ENCODE results near the gene CORO7.

Gene CORO7

DNA sequence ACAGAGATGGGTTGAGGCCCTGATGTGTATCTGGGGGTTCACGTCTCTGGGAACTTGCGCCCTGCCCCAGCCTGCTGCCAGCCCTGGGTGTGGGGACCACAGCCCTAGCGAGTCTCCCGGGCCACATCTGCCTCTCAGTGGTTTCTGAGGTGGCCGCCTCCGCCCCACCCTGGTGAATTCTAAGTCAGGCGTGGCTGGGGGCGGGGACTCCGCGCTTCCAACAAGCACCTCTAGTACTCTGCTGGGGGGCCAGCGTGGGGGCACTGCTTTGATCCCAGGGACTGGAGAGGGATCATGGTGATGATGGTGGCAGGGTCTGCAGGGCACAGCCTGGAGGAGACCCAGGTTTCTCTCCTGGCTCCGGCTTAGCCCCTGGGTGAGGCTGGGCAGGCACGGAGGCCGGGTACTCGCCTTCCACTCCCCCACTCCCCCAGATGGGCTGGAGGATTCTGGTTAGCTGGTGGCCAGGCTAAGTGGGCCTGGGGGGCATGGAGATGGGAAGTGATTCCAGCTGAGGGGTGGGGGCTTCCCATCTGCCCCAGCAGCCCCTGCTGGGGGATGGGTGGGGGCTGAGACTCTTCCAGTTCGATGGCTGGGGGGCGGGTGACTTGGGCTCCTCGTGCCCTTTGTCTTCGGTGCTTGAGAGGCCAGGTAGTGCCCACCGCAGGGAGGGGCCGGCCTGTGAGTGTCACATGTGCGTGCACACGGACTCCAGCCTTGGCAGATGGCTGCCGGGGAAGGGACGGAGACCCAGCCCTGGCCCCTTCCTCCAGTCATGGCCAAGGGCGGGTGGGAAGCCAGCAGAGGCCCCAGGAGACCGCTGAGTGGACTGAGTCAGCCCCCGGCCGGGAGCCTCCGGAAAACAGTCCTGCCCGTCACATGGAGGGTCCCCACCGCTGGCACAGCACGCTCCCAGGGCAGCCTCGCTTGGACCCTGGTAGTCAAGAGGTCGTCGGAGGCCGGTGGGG lies 96.7 kb downstream of the CORO7 start:
- Histone ChIP-seq H3K4me1 (ENCODE audit: control insufficient read depth, low read length) (peaks cover 21% of the 10 kb centered on the region), H3F3A (ENCODE audit: control insufficient read depth, insufficient read depth) (no peaks in the 10 kb centered on the region), H3K9me2 (replicated peaks; ENCODE audit: control insufficient read depth, low read length) (no peaks in the 10 kb centered on the region), H3K36me3 (ENCODE audit: control insufficient read depth, low read length) (no peaks in the 10 kb centered on the region), H4K20me1 (ENCODE audit: control insufficient read depth, insufficient read depth, low read depth, low read length) (no peaks in the 10 kb centered on the region), H3K4me2 (ENCODE audit: low read length) (0 out of 2 replicates have a peak overlapping the region, but pooled peaks have one; percentile 15), H3K79me2 (ENCODE audit: control insufficient read depth, low read length) (no peaks in the 10 kb centered on the region), H3K9me3 (ENCODE audit: control insufficient read depth, insufficient read depth, low read length) (no peaks in the 10 kb centered on the region), H3K27ac (ENCODE audit: low read depth, low read length) (no peak overlapping the region), H3K27me3 (ENCODE audit: control insufficient read depth, low read length) (peaks cover 47% of the 10 kb centered on the region), H3K4me3 (ENCODE audit: low read length) (no peak overlapping the region)
- TF ChIP-seq, protein P1, sequence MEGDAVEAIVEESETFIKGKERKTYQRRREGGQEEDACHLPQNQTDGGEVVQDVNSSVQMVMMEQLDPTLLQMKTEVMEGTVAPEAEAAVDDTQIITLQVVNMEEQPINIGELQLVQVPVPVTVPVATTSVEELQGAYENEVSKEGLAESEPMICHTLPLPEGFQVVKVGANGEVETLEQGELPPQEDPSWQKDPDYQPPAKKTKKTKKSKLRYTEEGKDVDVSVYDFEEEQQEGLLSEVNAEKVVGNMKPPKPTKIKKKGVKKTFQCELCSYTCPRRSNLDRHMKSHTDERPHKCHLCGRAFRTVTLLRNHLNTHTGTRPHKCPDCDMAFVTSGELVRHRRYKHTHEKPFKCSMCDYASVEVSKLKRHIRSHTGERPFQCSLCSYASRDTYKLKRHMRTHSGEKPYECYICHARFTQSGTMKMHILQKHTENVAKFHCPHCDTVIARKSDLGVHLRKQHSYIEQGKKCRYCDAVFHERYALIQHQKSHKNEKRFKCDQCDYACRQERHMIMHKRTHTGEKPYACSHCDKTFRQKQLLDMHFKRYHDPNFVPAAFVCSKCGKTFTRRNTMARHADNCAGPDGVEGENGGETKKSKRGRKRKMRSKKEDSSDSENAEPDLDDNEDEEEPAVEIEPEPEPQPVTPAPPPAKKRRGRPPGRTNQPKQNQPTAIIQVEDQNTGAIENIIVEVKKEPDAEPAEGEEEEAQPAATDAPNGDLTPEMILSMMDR (IDR thresholded peaks at IDR 0.05; ENCODE audit: low read depth, low read length, poor library complexity, severe bottlenecking): no peak
- no peak for TF ChIP-seq EZH2phosphoT487 (IDR thresholded peaks at IDR 0.05; ENCODE audit: borderline replicate concordance, low read length)

DNA sequence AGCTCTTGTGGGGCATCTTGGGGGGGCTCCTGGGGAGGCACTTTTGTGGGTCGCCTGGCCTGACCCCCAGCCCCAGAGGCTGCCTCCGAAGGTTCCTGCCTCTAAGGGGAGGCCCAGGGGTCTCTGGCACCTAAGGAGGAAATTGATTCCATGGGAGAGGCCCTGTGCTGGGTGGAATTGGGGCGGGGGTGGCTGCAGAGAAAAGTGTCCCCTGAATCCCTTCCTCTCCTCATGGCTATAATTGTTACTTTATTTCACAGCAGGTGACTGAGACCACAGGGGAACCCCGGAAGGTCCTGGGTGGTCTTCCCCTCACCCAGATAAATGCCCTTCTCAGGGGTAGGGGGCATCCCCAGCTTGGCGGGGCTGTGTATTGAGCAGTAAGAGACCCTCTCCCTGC lies 97.4 kb downstream of the CORO7 start:
- Histone ChIP-seq H3K27ac (ENCODE audit: low read depth, low read length) (no peak overlapping the region), H3K36me3 (ENCODE audit: control insufficient read depth, low read length) (no peaks in the 10 kb centered on the region), H3K4me3 (ENCODE audit: low read length) (no peak overlapping the region), H3K27me3 (ENCODE audit: control insufficient read depth, low read length) (peaks cover 54% of the 10 kb centered on the region), H3F3A (ENCODE audit: control insufficient read depth, insufficient read depth) (peaks cover 5% of the 10 kb centered on the region; the same call in 1 of the 2 replicates), H3K79me2 (ENCODE audit: control insufficient read depth, low read length) (no peaks in the 10 kb centered on the region), H3K4me1 (ENCODE audit: control insufficient read depth, low read length) (peaks cover 29% of the 10 kb centered on the region), H4K20me1 (ENCODE audit: control insufficient read depth, insufficient read depth, low read depth, low read length) (no peaks in the 10 kb centered on the region), H3K9me3 (ENCODE audit: control insufficient read depth, insufficient read depth, low read length) (no peaks in the 10 kb centered on the region), H3K4me2 (ENCODE audit: low read length) (no peak overlapping the region), H3K9me2 (replicated peaks; ENCODE audit: control insufficient read depth, low read length) (no peaks in the 10 kb centered on the region)
- no peak for TF ChIP-seq EZH2phosphoT487 (IDR thresholded peaks at IDR 0.05; ENCODE audit: borderline replicate concordance, low read length)

DNA sequence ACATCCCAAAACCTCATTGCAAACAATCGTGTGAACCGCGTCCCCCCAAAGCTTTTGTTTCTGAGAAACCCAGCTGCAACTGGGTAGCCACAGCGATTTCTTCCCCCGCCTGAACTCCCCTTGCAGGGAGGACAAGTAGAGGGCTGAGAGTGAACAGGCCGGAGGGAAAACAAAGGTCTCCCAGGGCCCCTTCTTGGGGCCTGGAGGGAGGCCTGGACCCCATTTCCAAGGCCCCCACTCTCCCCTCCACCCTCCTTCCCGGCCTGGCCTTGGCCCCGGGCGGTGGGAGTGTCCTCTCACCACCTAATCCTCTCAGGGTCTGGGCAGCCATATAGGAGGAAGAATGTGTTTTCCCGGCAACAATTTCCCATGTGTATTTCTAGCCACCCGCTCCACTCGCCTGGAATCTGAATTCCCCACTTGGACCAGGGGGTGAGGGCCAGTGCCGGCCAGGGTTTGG lies 97.9 kb downstream of the CORO7 start:
- Histone ChIP-seq H3K4me1 (ENCODE audit: control insufficient read depth, low read length) (peaks cover 33% of the 10 kb centered on the region), H3K36me3 (ENCODE audit: control insufficient read depth, low read length) (no peaks in the 10 kb centered on the region), H3F3A (ENCODE audit: control insufficient read depth, insufficient read depth) (peaks cover 5% of the 10 kb centered on the region; the same call in 1 of the 2 replicates), H3K9me2 (replicated peaks; ENCODE audit: control insufficient read depth, low read length) (no peaks in the 10 kb centered on the region), H4K20me1 (ENCODE audit: control insufficient read depth, insufficient read depth, low read depth, low read length) (no peaks in the 10 kb centered on the region), H3K9me3 (ENCODE audit: control insufficient read depth, insufficient read depth, low read length) (no peaks in the 10 kb centered on the region), H3K79me2 (ENCODE audit: control insufficient read depth, low read length) (no peaks in the 10 kb centered on the region), H3K27me3 (ENCODE audit: control insufficient read depth, low read length) (peaks cover 59% of the 10 kb centered on the region), H3K4me2 (ENCODE audit: low read length) (no peak overlapping the region), H3K27ac (ENCODE audit: low read depth, low read length) (no peak overlapping the region), H3K4me3 (ENCODE audit: low read length) (no peak overlapping the region)
- TF ChIP-seq, protein P1 (IDR thresholded peaks at IDR 0.05; ENCODE audit: low read depth, low read length, poor library complexity, severe bottlenecking): no peak
- no peak for TF ChIP-seq EZH2phosphoT487 (IDR thresholded peaks at IDR 0.05; ENCODE audit: borderline replicate concordance, low read length)

All from DOHH2 (cell line).